Measurements from ENCODE around the gene LUC7L.

DNA sequence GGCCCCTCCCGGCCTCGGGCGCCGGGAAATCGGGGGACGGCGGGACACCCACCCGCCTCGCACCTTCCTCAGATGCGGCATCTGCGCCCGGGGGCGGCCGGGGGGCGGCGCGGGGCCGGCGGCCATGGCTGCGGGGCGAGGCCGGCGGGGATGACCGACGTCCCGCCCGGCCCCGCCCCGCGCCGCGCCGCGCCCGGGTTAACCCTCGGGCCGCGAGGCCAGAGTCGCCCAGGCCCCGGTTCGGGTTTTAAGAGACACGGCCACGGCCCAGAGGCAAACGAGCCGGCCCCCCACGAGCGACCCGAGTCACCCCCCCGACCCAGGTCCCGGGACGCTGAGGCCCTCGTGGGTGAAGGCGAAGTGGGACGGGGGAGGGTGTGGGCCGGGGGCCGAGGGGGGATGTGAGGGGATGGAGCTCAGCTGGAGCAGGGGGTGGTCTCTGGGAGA, 46.6 kb upstream of the LUC7L start, which contains the start of gene RGS11:
- TF ChIP-seq JUN (IDR thresholded peaks at IDR 0.05) = no peak
- TF ChIP-seq, protein P1, sequence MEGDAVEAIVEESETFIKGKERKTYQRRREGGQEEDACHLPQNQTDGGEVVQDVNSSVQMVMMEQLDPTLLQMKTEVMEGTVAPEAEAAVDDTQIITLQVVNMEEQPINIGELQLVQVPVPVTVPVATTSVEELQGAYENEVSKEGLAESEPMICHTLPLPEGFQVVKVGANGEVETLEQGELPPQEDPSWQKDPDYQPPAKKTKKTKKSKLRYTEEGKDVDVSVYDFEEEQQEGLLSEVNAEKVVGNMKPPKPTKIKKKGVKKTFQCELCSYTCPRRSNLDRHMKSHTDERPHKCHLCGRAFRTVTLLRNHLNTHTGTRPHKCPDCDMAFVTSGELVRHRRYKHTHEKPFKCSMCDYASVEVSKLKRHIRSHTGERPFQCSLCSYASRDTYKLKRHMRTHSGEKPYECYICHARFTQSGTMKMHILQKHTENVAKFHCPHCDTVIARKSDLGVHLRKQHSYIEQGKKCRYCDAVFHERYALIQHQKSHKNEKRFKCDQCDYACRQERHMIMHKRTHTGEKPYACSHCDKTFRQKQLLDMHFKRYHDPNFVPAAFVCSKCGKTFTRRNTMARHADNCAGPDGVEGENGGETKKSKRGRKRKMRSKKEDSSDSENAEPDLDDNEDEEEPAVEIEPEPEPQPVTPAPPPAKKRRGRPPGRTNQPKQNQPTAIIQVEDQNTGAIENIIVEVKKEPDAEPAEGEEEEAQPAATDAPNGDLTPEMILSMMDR (IDR thresholded peaks at IDR 0.05) = no peak
- TF ChIP-seq RFX5 (IDR thresholded peaks at IDR 0.05) = no peak
- TF ChIP-seq ZSCAN20 (CRISPR knock-in tag; IDR thresholded peaks at IDR 0.05) = no peak
- no peak for TF ChIP-seq JUNB (IDR thresholded peaks at IDR 0.05)
- no peak for TF ChIP-seq RAD21 (conservative IDR thresholded peaks at IDR 0.05 in 1 of 2, IDR thresholded peaks at IDR 0.05 in 1 of 2)
- no peak for TF ChIP-seq EHMT2 (IDR thresholded peaks at IDR 0.05; ENCODE audit: low read depth)
- no peak for TF ChIP-seq CEBPB (IDR thresholded peaks at IDR 0.05)
